Astrocyte of the spinal cord (primary cell): ENCODE results near the gene POLR3E.

Experiments
- DNase-seq: peaks from one replicate; pipeline ENCODE4 v3.0.0; 2011; ENCODE audit warnings: low read depth, low spot score
- H3K4me3 ChIP-seq: 2 replicates; pipeline ENCODE4 v1.5.1; 2011; ENCODE audit warnings: low read depth, mild to moderate bottlenecking, low read length, moderate library complexity
- in situ Hi-C: cut with HindIII; loops from 2 replicates; pipeline ENCODE4 v1.10.0; 2017; ENCODE audit warnings: low sequenced_read_pairs
- TF ChIP-seq, protein P1 (sequence below): IDR thresholded peaks from 2 replicates; pipeline ENCODE4 v1.5.1; 2012; ENCODE audit warnings: low read depth, mild to moderate bottlenecking, low read length, inconsistent platforms

The POLR3E gene

DNA sequence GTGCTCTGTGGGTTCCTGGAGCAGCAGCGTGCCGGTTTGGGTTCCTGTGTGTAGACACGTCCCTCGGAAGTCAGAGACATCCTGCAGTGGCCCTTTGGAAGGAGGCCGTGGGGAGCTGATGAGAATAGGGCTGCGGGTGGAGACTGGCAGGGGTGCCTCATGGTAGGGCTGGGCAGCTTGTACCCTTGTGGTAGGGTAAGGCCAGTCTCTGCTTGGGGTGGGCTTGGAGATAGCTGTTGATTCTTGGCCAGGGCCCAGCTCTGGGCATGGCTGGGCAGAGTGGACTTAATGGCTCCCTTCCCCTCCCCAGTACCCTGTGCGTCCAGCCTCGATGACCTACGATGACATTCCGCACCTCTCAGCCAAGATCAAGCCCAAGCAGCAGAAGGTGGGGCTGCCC lies 10.6 kb downstream of the POLR3E start:
- H3K4me3 ChIP-seq, result no peak overlapping the region
- TF ChIP-seq, protein P1, sequence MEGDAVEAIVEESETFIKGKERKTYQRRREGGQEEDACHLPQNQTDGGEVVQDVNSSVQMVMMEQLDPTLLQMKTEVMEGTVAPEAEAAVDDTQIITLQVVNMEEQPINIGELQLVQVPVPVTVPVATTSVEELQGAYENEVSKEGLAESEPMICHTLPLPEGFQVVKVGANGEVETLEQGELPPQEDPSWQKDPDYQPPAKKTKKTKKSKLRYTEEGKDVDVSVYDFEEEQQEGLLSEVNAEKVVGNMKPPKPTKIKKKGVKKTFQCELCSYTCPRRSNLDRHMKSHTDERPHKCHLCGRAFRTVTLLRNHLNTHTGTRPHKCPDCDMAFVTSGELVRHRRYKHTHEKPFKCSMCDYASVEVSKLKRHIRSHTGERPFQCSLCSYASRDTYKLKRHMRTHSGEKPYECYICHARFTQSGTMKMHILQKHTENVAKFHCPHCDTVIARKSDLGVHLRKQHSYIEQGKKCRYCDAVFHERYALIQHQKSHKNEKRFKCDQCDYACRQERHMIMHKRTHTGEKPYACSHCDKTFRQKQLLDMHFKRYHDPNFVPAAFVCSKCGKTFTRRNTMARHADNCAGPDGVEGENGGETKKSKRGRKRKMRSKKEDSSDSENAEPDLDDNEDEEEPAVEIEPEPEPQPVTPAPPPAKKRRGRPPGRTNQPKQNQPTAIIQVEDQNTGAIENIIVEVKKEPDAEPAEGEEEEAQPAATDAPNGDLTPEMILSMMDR, result no peak
- DNase-seq, result no peak
- in situ Hi-C loops, result no loop called here

DNA sequence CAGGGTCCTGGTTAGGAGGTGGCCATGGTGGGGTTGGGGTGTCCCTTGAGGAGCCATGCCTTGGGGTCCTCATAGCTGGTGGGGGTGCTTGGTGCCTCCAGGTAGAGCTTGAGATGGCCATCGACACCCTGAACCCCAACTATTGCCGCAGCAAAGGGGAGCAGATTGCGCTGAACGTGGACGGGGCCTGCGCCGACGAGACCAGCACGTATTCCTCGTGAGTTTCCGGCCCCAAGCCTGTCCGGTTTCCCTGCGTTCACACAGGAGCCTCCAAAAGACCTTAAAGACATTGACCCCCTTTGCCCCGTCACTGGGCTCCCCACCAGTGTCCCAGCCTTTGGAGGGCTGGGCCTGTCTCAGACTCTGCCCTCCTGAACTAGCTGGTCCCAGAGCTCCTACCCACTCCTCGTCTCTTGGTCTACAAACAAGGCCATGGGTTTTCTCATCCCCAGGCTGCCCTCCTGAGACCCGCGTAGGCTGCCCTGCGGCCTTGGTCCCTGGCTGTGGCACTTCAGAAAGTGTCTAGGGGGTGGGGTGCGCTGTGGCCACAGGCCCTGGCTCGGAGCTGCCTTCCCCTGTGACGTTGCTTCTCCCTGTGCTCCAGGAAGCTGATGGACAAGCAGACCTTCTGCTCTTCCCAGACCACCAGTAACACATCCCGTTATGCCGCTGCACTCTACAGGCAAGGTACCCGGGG lies 11.8 kb downstream of the POLR3E start:
- H3K4me3 ChIP-seq, result no peak overlapping the region
- TF ChIP-seq, protein P1, result no peak
- in situ Hi-C loops, result no loop called here
- DNase-seq, result no peak

DNA sequence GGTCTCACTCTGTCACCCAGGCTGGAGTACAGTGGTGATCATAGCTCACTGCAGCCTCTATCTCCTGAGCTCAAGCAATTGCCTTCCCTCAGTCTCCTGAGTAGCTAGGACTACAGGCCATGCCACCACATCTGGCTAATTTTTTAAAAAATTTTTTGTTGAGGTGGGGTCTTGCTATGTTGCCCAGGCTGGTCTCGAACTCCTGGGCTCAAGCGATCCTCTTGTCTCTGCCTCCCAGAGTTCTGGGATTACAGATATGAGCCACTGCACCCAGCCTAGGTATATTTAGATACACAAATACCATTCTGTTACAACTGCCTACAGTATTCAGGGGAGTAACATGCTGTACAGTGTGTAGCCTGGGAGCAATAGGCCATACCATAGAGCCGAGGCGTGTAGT lies 14.3 kb downstream of the POLR3E start:
- in situ Hi-C loops, result no loop called here
- H3K4me3 ChIP-seq, result no peak overlapping the region
- TF ChIP-seq, protein P1, result no peak
- DNase-seq, result no peak

DNA sequence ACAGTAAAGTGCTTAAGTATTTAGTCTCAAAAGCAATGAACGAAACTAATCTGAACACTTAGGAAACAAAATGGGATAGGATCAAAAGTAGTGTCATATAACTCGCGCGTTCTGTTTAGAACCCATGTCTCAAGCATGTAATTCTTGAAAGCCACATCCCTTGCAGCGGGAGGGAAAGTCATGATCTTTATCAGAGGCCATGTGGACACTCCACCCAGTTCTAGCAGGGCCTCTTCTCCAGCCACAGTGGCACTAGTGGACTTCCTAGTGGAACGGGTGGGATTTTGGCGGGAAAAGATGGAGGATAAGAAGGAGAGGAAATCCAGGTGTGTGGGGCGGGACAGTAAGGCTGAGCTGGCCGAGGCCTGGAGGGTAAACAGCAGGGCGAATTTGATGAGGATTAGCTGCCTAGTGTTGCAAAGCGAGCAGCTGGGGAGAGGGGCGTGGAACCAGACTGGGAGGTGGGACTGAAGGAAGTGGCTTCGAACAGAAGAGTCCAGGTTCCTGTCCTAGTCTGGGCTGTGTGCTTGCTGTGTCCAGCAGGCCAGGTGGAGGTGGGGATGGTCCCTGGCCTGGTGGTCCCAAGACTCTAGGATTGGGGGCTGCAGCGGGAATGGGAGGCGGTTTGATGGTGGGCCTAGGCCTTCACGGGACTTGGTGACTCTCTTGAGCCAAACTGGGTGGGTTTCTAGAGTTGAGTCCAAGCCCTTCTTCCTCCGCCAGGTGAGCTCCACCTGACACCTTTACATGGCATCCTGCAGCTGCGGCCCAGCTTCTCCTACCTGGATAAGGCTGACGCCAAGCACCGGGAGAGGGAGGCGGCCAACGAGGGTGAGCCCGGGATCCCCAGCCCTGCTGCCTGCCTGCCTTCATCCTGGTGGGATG lies 15.9 kb downstream of the POLR3E start:
- TF ChIP-seq, protein P1, result no peak
- no peak for DNase-seq
- in situ Hi-C loops, result no loop called here
- no peak overlapping the region for H3K4me3 ChIP-seq

DNA sequence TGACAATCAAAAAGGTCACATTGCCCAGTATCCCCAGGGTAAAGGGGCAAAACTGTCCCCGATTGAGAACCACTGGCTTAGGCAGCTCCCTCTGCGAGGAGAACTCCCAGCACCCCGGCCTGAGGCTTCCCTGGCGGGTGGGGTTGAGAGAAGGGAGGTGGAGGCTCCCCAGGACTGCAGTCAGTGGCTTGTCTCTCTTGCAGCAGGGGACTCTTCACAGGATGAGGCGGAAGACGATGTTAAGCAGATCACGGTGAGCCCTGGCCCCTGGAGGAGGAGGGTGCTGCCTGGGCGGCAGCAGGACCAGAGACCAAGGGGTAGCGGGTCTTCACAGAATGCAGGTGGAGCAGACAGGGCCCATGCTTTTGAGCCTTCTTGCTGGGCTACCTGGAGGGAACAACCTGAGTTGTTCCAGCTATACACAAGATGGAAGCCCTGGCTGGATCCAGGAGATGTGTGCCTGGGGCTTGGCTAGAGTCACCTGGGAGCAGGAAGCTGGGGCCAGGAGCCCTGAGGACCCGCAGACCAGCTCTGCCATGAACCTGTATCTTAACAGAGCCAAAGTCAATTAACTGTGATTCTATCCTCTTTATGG lies 16.8 kb downstream of the POLR3E start:
- in situ Hi-C loops, result no loop called here
- TF ChIP-seq, protein P1, result no peak
- no peak overlapping the region for H3K4me3 ChIP-seq
- DNase-seq, result no peak

DNA sequence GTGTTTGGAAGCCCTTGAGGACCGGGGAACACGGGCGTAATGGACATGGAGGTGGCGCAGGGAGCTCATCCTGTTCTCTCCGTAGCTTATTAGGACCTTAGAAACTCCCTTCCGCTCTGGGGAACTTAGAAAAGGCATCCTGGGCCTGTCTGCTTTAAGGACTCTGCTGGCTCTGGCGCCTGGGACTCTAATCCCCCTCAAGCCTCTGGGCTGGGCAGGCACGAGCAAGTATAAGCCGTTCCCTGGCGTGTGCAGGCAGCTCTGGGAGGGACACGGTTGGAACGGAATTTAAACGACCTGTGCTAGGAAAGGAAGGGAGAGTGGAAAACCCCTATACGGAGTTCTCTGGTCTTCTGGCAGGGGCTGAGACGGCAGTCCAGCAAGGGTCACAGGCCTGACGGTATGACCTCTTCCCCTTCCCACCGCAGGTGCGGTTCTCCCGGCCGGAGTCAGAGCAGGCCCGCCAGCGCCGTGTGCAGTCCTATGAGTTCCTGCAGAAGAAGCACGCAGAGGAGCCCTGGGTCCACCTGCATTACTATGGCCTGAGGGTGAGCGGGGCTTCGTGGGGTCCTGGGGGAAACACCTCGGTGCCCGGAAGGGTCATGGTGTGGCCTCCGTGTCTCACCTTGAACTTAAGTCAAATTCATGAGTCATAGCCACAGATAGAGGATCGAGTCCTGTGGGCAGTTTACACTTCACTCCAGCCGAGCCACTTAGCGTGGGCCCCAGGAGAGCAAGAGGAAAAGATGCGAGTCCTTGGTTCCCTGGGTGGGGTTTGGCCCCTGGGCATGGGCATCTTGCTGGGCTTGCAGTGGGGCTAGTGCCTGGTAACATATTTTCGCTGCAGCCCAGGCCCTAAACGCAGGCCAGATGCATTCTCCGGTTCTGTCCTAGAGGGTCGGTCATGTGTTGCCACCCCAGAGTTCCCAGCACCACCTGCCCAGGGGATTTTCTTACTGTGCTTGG lies 17.7 kb downstream of the POLR3E start:
- in situ Hi-C loops, result no loop called here
- TF ChIP-seq, protein P1, result no peak
- DNase-seq, result no peak
- H3K4me3 ChIP-seq, result no peak overlapping the region
